Naive B cell (primary cell): ENCODE measurements around the gene D2HGDH. TPM values are rescaled to one million over a fixed set of nuclear protein-coding genes. Genes with fewer than 3 reads are reported as not detected.
"Not testable (repeated sequence)": the region's sequence is repeated elsewhere in the genome, so short reads cannot be mapped to it uniquely, and the experiment has no call there.

Source experiments
- ATAC-seq, 2 donors: fragments of 150-1000 bp; cut with Tn5 transposase; 2 replicates each; pipeline ENCODE4 v1.10.0; 2021; ENCODE audit warnings: low read depth in 2 of 2, mild to moderate bottlenecking in 2 of 2, moderate library complexity in 2 of 2
- DNase-seq: peaks from one replicate; pipeline ENCODE4 v3.0.0; 2022
- H3K27ac Mint-ChIP-seq, 6 donors: one replicate each; pipeline ENCODE4 v1.8.0; 2020 to 2022; ENCODE audit warnings: mild to moderate bottlenecking in 6 of 6, mixed read lengths in 6 of 6, moderate library complexity in 5 of 6, inconsistent platforms in 2 of 6
- H3K27me3 Mint-ChIP-seq, 3 donors: one replicate each; pipeline ENCODE4 v1.8.0; 2021 to 2022; ENCODE audit warnings: mixed read lengths in 3 of 3, mild to moderate bottlenecking in 1 of 3
- H3K36me3 Mint-ChIP-seq, 2 donors: one replicate each; pipeline ENCODE4 v1.8.0; 2020 to 2022; ENCODE audit warnings: mixed read lengths in 2 of 2, inconsistent platforms in 1 of 2, mild to moderate bottlenecking in 1 of 2
- H3K4me1 Mint-ChIP-seq, 3 donors: one replicate each; pipeline ENCODE4 v1.8.0; 2020 to 2022; ENCODE audit warnings: mixed read lengths in 3 of 3, inconsistent platforms in 1 of 3, mild to moderate bottlenecking in 1 of 3, moderate library complexity in 1 of 3
- H3K4me3 Mint-ChIP-seq, 8 donors: one replicate each; pipeline ENCODE4 v1.8.0; 2020 to 2022; ENCODE audit warnings: mild to moderate bottlenecking in 8 of 8, mixed read lengths in 8 of 8, moderate library complexity in 8 of 8, inconsistent platforms in 2 of 8
- H3K9me3 Mint-ChIP-seq, 7 donors: one replicate each; pipeline ENCODE4 v1.8.0; 2020 to 2022; ENCODE audit warnings: mixed read lengths in 7 of 7, mild to moderate bottlenecking in 5 of 7, inconsistent platforms in 2 of 7, moderate library complexity in 1 of 7
- polyA plus RNA-seq, 6 donors: library from polyadenylated mRNA; unstranded; fragments of 300-500 nt; fragmentation: Illumina TruSeq; gene quantifications; one replicate each; pipeline ENCODE4 v1.2.3, GENCODE V29; 2021; ENCODE audit warnings: low read depth in 6 of 6

The D2HGDH gene
- polyA plus RNA-seq, 6 donors from 2014 or later: 1.1 to 7.2 (median 2.4) TPM

DNA sequence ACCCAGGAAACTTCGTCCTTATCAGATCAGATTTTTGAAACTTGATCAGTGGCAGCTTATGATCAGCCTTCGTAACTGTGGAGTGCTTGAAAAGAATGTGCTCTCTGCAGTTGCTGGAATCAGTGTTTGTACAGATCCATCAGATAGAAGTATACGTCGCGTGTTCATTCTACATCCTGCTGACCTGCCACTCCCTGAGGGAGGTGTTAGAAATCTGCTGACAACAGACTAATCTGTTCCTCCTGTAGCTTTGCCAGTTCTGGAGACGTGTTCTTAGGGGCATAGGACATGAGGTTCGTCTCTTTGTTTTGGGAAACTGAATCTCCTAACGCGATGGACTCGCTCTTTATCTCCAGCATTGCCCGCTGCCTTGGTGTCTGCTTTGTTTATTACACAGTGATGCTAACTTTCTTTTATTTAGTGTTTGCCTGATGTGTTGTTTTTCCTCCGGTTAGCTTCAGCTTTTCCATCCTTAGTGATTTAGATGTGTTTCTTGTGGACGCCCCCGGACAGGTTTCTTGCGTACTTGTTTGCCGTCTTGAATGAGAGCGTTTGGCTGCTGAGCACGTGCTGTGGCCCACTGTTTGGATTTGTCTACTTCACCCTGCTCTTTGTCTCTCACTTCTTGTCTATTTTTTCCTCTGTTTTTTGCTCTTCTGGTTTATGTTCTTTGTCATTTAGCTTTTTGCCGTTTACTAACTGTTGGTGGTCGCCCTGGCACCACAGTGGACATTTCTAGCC is 24.8 kb downstream of the D2HGDH start:
- DNase-seq: no peak
- peak overlapping the region in 3 of 8 donors; percentile 10 to 49 (median 45) for H3K4me3 Mint-ChIP-seq
- no peaks in the 10 kb centered on the region for H3K27me3 Mint-ChIP-seq
- H3K36me3 Mint-ChIP-seq: peaks cover 8 to 15% of the 10 kb centered on the region in 2 donors
- H3K27ac Mint-ChIP-seq: peak overlapping the region in 5 of 6 donors; percentile 5 to 80 (median 48)
- H3K9me3 Mint-ChIP-seq: peaks cover 0 to 13% (median 4%) of the 10 kb centered on the region in 7 donors
- ATAC-seq: no peak
- H3K4me1 Mint-ChIP-seq: peaks cover 0 to 11% (median 3%) of the 10 kb centered on the region in 3 donors

DNA sequence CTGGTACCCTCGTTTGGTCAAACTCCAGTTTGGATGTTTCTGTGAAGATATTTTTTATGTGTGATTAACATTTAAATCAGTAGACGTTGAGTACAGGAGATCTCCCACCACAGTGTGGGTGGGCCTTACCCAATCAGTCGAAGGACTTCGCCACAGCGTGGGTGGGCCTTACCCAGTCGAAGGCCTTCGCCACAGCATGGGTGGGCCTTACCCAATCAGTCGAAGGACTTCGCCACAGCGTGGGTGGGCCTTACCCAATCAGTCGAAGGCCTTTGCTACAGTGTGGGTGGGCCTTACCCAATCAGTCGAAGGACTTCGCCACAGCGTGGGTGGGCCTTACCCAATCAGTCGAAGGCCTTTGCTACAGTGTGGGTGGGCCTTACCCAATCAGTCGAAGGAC is 25.5 kb downstream of the D2HGDH start:
- Mint-ChIP-seq H3K4me3 (peak overlapping the region in 2 of 8 donors; percentile 45 to 49), H3K36me3 (peaks cover 8 to 14% of the 10 kb centered on the region in 2 donors), H3K4me1 (peaks cover 0 to 11% (median 3%) of the 10 kb centered on the region in 3 donors), H3K9me3 (peaks cover 0 to 13% (median 4%) of the 10 kb centered on the region in 7 donors), H3K27ac (peak overlapping the region in 4 of 6 donors; percentile 5 to 80 (median 17))
- not testable (repeated sequence) for H3K27me3 Mint-ChIP-seq, DNase-seq, ATAC-seq

DNA sequence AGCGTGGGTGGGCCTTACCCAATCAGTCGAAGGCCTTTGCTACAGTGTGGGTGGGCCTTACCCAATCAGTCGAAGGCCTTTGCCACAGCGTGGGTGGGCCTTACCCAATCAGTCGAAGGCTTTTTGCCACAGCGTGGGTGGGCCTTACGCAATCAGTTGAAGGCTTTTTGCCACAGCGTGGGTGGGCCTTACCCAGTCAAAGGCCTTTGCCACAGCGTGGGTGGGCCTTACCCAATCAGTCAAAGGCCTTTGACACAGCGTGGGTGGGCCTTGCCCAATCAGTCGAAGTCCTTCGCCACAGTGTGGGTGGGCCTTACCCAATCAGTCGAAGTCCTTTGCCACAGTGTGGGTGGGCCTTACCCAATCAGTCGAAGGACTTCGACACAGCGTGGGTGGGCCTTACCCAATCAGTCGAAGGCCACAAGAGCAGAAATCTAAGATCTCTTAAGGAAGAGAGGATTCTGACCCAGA is 25.9 kb downstream of the D2HGDH start:
- Mint-ChIP-seq H3K4me3 (no peak overlapping the region), H3K27ac (peak overlapping the region in 3 of 6 donors; percentile 74 to 83 (median 78)), H3K4me1 (peaks cover 0 to 11% (median 3%) of the 10 kb centered on the region in 3 donors), H3K36me3 (peaks cover 8 to 14% of the 10 kb centered on the region in 2 donors), H3K27me3 (no peaks in the 10 kb centered on the region), H3K9me3 (peaks cover 0 to 13% (median 4%) of the 10 kb centered on the region in 7 donors)
- ATAC-seq: no peak
- DNase-seq: no peak

DNA sequence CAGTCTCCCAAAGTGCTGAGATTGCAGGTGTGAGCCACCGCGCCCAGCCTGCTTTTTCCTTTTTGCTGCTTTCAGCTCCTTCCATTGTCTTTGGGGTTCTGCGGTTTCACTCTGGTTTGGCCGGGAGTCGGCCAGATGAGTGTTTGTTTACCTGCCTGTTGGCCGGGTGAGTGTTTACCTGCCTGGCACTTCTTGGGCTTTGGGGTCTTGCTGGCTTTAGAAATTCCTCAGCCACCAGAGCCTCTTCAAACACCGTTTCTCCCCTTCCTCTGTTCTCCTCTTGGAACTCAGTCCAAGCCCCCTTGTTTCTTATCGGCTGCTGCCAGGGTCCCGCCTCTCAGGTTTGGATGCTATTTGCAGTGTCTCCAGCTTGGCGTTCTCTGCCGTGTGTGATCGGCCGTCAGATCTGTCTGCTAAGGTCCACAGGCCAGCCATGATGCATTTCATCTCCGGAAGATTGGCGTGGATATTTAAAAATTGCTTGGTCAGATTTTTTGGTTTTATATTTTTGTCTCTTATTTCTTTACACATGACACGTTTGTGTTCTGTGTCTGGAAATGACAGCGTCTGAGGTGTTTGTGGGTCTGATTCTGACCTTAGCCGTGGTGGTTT is 28.0 kb downstream of the D2HGDH start:
- ATAC-seq (no peak), DNase-seq (no peak)

DNA sequence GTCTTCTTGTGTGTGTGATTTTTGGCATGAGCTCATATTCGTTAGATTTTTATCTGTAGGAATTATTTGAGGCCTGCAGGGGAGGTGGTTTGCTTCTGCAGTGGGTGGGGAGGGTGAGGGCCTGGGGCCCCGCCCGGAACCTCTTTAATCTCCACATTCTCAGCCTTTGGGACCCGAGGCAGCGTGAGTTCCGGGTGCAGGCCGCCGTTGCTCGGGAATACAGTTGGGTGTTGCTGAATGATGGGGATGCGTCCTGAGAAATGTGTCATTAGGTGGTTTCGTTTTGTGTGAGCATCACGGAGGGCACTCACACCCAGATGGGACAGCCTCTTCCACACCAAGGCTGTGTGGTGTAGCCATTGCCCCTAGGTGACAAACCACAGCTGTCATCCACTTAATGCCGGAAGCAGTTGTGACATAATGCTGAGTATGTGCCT is 28.5 kb downstream of the D2HGDH start:
- ATAC-seq (peak in 1 of 2 donors; percentile 14), DNase-seq (no peak)
- Mint-ChIP-seq H3K4me1 (peaks cover 0 to 11% (median 3%) of the 10 kb centered on the region in 3 donors), H3K4me3 (no peak overlapping the region), H3K36me3 (peaks cover 8 to 14% of the 10 kb centered on the region in 2 donors), H3K9me3 (peaks cover 0 to 13% (median 4%) of the 10 kb centered on the region in 7 donors), H3K27ac (peak overlapping the region in 2 of 6 donors; percentile 50 to 66), H3K27me3 (no peaks in the 10 kb centered on the region)

More for the DNA sequence above, 28.0 kb downstream of the D2HGDH start:
- Mint-ChIP-seq H3K27ac (peak overlapping the region in 3 of 6 donors; percentile 50 to 91 (median 66)), H3K9me3 (peaks cover 0 to 13% (median 4%) of the 10 kb centered on the region in 7 donors), H3K36me3 (peaks cover 8 to 14% of the 10 kb centered on the region in 2 donors), H3K27me3 (no peaks in the 10 kb centered on the region), H3K4me3 (no peak overlapping the region), H3K4me1 (peaks cover 0 to 11% (median 3%) of the 10 kb centered on the region in 3 donors)

DNA sequence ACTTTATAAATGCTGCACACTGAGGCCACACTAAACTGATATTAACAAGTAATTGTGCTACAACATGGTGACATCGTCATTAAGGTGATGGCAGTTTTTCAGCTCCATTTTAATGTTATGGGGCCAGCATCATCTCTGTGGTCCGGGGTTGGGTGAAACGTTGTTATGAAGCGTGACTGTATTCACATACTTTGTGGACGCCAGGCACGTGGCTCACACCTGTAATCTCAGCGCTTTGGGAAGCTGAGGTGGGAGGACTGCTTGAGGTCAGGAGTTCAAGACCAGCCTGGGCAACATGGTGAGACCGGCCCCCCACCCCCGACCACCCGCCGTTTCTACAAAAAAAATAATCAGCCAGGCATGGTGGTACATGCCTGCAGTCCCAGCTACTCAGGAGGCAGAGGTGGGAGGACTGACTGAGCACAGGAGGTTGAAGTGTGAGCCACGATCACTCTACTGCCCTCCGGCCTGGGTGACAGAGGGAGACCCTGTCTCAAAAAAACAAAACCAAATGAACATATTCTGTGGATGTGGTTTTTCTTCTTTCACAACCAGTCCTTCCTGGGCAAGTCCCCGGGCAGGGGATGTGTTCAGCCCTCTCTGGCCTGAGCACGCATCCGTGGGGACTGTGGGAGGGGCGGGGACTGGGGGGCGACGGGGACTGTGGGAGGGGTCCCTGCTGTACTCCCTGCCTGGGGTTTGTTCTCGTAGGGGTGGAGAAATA is 29.3 kb downstream of the D2HGDH start:
- H3K9me3 Mint-ChIP-seq: peaks cover 0 to 13% (median 4%) of the 10 kb centered on the region in 7 donors
- H3K27ac Mint-ChIP-seq: no peak overlapping the region
- peaks cover 0 to 11% (median 3%) of the 10 kb centered on the region in 3 donors for H3K4me1 Mint-ChIP-seq
- H3K27me3 Mint-ChIP-seq: no peaks in the 10 kb centered on the region
- H3K4me3 Mint-ChIP-seq: no peak overlapping the region
- DNase-seq (no peak), ATAC-seq (no peak)
- H3K36me3 Mint-ChIP-seq: peaks cover 8 to 14% of the 10 kb centered on the region in 2 donors

DNA sequence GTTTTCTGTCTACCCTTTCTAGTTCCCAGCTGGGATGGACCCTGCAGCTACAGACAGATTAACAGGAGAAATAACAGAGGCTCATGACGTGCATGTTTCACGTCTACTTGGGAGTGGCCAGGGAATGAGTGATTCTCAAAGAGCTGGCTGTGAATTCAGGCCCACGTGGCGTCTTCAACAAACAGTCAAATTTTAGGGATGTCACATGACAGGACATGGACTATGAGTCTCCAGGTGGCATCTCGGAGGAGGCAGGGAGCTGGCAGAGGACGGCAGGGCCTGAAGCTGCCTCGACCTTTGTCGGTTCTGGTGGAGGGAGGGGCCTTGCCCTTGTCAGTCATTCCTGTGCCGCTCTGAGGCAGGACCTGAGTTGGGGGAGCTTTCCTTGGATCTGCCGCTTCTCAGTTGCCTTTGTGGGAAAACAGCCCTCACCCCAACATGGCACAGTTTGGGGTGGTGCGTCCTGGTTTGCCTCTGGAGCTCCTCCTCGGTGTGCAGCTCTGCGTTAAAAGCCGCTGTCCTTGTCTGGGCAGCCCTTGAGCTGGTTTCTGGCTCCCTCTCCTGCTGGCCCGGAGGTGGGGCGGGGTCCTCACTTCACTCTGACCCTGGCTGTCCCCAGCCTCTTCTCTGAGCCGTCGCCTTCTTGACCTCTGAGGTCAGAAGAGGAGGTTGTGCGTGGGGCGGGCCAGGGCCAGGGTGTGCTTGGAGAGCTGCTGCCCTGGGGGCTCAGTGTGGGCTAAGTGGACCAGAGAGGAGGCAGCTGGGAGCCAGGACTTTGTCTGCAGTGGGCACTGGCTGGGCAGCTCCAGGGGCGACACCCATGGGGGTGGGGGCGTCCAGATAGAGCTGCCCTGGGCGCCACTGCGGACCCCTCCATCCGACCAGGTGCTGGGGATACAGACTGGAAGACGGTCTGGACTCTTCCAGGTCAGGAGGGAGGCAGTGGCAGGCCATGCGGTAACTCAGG is 30.1 kb downstream of the D2HGDH start:
- Mint-ChIP-seq H3K27ac (peak overlapping the region in 1 of 6 donors; percentile 76), H3K9me3 (peaks cover 0 to 8% (median 3%) of the 10 kb centered on the region in 7 donors), H3K27me3 (no peaks in the 10 kb centered on the region), H3K4me3 (no peak overlapping the region), H3K4me1 (peaks cover 0 to 11% (median 2%) of the 10 kb centered on the region in 3 donors), H3K36me3 (peaks cover 7 to 14% of the 10 kb centered on the region in 2 donors)
- no peak for ATAC-seq
- no peak for DNase-seq

DNA sequence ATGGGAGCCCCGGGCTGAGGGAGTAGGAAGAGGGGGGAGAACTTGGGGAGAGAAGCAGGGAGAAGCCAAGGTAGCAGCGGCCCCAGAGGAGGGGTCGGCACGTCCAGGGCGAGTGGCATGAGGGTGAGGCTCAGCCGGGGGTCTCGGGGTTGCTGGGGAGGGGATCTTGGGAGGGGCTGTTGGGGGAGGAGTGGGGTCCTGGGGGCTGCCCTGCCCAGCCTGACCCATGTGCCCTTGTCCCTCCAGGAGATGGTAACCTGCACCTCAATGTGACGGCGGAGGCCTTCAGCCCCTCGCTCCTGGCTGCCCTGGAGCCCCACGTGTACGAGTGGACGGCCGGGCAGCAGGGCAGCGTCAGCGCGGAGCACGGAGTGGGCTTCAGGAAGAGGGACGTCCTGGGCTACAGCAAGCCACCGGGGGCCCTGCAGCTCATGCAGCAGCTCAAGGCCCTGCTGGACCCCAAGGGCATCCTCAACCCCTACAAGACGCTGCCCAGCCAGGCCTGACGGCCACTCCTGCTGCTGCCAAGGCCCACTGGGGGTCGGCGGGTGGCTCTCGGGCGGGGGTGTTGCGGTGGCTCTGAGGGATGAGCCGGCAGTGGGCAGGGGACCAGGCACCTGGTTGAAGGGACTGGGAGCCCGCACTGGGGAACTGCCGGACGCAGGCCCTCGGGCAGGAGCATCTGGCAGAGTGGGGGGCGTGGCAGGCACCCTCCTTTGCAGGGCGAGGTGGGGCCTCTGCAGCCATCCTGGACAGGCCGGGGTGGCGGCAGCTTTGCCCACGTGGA is 33.2 kb downstream of the D2HGDH start:
- Mint-ChIP-seq H3K9me3 (no peaks in the 10 kb centered on the region), H3K4me1 (peaks cover 6 to 15% (median 10%) of the 10 kb centered on the region in 3 donors), H3K4me3 (no peak overlapping the region), H3K27ac (no peak overlapping the region), H3K27me3 (no peaks in the 10 kb centered on the region), H3K36me3 (peaks cover 0 to 2% of the 10 kb centered on the region in 2 donors)
- DNase-seq (no peak), ATAC-seq (no peak)

DNA sequence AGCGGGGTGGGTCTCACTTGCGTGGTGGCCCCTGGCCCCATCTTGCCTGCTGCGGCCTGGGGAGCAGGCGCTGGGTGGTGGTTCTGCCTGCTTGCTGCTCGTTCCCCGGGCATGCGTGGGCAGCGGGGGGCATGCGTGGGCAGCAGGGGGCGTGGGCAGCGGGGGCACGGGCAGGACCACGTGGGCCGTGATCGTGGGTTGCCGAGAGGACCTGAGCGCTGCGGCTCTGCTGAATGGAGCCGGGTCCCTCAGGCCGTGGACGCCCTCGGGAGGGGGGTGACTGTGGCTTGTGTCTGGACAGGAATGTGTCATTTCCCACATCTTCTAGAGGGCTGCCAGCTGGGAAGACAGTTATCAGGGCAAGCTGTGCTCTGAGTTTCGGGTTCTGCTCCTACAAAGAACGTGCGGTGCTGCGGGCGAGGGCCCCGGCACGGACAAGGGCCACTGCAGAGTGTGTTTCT is 33.9 kb downstream of the D2HGDH start:
- Mint-ChIP-seq H3K27ac (no peak overlapping the region), H3K4me3 (no peak overlapping the region), H3K4me1 (peaks cover 6 to 19% (median 10%) of the 10 kb centered on the region in 3 donors), H3K9me3 (no peaks in the 10 kb centered on the region), H3K36me3 (no peaks in the 10 kb centered on the region), H3K27me3 (no peaks in the 10 kb centered on the region)
- DNase-seq (no peak), ATAC-seq (no peak)

DNA sequence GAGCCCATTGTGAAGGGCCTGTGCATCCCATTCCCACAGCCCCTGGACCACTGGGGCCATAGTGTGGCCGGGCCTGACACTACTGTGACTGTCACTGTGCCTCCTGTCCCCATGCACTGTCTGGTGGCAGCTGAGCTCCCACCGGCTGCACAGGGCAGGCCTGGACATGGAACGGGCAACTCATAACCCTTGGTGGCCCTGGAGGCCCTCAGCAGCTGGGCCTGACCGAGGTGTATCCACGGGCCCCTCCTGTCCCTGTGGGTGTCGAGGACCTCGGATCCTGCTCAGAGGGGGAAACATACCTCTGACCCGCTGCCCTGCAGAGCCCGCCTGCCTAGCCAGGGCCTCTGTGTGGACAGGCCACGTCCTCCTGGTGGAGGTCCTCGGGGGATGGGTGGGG is 34.4 kb downstream of the D2HGDH start:
- H3K36me3 Mint-ChIP-seq: no peaks in the 10 kb centered on the region
- DNase-seq (no peak), ATAC-seq (no peak)
- no peaks in the 10 kb centered on the region for H3K27me3 Mint-ChIP-seq
- no peaks in the 10 kb centered on the region for H3K9me3 Mint-ChIP-seq
- no peak overlapping the region for H3K4me3 Mint-ChIP-seq
- peaks cover 6 to 19% (median 10%) of the 10 kb centered on the region in 3 donors for H3K4me1 Mint-ChIP-seq
- peak overlapping the region in 1 of 6 donors; percentile 30 for H3K27ac Mint-ChIP-seq

DNA sequence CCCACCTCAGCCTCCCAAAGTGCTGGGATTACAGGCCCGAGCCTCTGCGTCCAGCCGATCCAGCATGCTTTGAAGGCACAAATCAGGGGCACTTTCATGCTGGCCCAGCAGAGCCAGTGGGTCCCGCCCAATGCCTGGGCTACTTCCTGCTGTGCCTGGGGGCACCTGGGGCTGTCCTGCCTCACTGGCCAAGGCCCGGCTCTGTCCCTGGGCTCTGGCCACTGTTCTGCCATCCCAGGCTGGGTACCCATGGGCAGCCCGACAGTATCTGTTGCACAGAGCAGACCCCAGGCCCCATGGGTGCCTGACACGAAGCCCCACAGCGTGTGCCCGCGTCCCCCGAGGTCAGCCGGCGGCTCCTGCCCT is 35.4 kb downstream of the D2HGDH start:
- no peaks in the 10 kb centered on the region for H3K9me3 Mint-ChIP-seq
- H3K4me1 Mint-ChIP-seq: peaks cover 6 to 19% (median 10%) of the 10 kb centered on the region in 3 donors
- no peak for ATAC-seq
- H3K36me3 Mint-ChIP-seq: no peaks in the 10 kb centered on the region
- H3K27ac Mint-ChIP-seq: no peak overlapping the region
- DNase-seq: no peak
- H3K4me3 Mint-ChIP-seq: no peak overlapping the region
- H3K27me3 Mint-ChIP-seq: peaks cover 0 to under 1% (median 0%) of the 10 kb centered on the region in 3 donors
